ENCODE results near the gene SLC26A2. TPM values are rescaled to one million over a fixed set of nuclear protein-coding genes. Genes with fewer than 3 reads are reported as not detected.

The SLC26A2 gene
- total RNA-seq, 1 experiment from 2014 or later, result 43.9 TPM

GRCh38 chr5:150022681-150023080 is 62.1 kb downstream of the SLC26A2 start:
- no TSS peak for BruUV-seq (replicated peaks)
- ChIA-PET POLR2A (interaction anchor here (0.5 to 0.9 kb wide), 4 partner anchors 17 to 353 kb away, joined by 3 to 9 read pairs (median 4); partner anchors contain the start of gene TIGD6), CTCF (interaction anchor here (0.6 to 0.7 kb wide), 2 partner anchors 78 to 97 kb away, joined by 3 to 7 read pairs; no protein-coding TSS in a partner anchor)
- intact Hi-C loops (cut with micrococcal nuclease; ENCODE audit: unreplicated experiment), result no loop called here
- no peak for DNase-seq
- Mint-ChIP-seq H3K27me3 (ENCODE audit: insufficient read depth, unreplicated experiment) (no peaks in the 10 kb centered on the region), H3K9me3 (ENCODE audit: unreplicated experiment) (no peaks in the 10 kb centered on the region), H3K36me3 (ENCODE audit: insufficient read depth, unreplicated experiment) (peaks cover 92% of the 10 kb centered on the region), H3K4me1 (ENCODE audit: low read depth, unreplicated experiment) (no peaks in the 10 kb centered on the region), H3K27ac (ENCODE audit: unreplicated experiment) (no peak overlapping the region), H3K4me3 (ENCODE audit: unreplicated experiment) (no peak overlapping the region)
- Histone ChIP-seq H3K36me3 (ENCODE audit: control insufficient read depth, insufficient read depth, low read length) (peaks cover 8% of the 10 kb centered on the region), H3K4me3 (ENCODE audit: low read depth, low read length) (no peak overlapping the region), H3K9me3 (no peaks in the 10 kb centered on the region), H3K27me3 (replicated peaks; ENCODE audit: control insufficient read depth, insufficient read depth, low read length) (no peaks in the 10 kb centered on the region), H3K4me1 (peaks cover 19% of the 10 kb centered on the region)
- TF ChIP-seq, protein P1, sequence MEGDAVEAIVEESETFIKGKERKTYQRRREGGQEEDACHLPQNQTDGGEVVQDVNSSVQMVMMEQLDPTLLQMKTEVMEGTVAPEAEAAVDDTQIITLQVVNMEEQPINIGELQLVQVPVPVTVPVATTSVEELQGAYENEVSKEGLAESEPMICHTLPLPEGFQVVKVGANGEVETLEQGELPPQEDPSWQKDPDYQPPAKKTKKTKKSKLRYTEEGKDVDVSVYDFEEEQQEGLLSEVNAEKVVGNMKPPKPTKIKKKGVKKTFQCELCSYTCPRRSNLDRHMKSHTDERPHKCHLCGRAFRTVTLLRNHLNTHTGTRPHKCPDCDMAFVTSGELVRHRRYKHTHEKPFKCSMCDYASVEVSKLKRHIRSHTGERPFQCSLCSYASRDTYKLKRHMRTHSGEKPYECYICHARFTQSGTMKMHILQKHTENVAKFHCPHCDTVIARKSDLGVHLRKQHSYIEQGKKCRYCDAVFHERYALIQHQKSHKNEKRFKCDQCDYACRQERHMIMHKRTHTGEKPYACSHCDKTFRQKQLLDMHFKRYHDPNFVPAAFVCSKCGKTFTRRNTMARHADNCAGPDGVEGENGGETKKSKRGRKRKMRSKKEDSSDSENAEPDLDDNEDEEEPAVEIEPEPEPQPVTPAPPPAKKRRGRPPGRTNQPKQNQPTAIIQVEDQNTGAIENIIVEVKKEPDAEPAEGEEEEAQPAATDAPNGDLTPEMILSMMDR (IDR thresholded peaks at IDR 0.05; ENCODE audit: insufficient read depth in 1 of 2, low read depth in 1 of 2, low read length in 1 of 2, severe bottlenecking in 1 of 2, unreplicated experiment in 1 of 2), result no peak

DNA sequence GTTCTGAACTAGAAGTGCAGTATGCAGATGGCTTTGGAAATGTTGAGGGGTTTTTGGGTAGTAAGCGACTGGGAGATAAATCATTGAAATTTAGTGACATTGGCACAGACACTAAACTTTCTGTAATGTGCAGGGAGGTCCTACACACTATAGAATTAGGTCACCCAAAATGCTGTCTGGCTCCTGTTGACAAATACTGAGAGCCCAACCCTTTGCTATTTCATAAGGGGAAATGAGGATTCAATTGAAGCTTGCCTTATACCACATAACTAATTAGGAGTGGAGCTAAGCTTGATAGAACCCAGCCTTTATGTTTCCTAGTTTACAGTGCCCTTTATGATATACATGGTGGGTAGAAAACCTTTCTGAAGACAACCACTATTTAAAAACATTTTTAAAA is 62.6 kb downstream of the SLC26A2 start:
- H3K27ac Mint-ChIP-seq (ENCODE audit: unreplicated experiment), result no peak overlapping the region
- H3K4me3 Mint-ChIP-seq (ENCODE audit: unreplicated experiment), result no peak overlapping the region
- H3K36me3 ChIP-seq (ENCODE audit: control insufficient read depth, insufficient read depth, low read length), result peaks cover 8% of the 10 kb centered on the region
- peaks cover 92% of the 10 kb centered on the region for H3K36me3 Mint-ChIP-seq (ENCODE audit: insufficient read depth, unreplicated experiment)
- H3K27me3 Mint-ChIP-seq (ENCODE audit: insufficient read depth, unreplicated experiment), result no peaks in the 10 kb centered on the region
- H3K4me1 Mint-ChIP-seq (ENCODE audit: low read depth, unreplicated experiment), result no peaks in the 10 kb centered on the region
- intact Hi-C loops (cut with micrococcal nuclease; ENCODE audit: unreplicated experiment), result no loop called here
- no peak for DNase-seq
- H3K27me3 ChIP-seq (replicated peaks; ENCODE audit: control insufficient read depth, insufficient read depth, low read length), result no peaks in the 10 kb centered on the region
- no peak overlapping the region for H3K4me3 ChIP-seq (ENCODE audit: low read depth, low read length)
- no peaks in the 10 kb centered on the region for H3K9me3 ChIP-seq
- no TSS peak for BruUV-seq (replicated peaks)
- POLR2A ChIA-PET, result interaction anchor here (0.5 to 0.6 kb wide), 2 partner anchors 17 to 353 kb away, joined by 4 read pairs; no protein-coding TSS in a partner anchor
- H3K4me1 ChIP-seq, result peaks cover 19% of the 10 kb centered on the region
- no peaks in the 10 kb centered on the region for H3K9me3 Mint-ChIP-seq (ENCODE audit: unreplicated experiment)
- TF ChIP-seq, protein P1 (IDR thresholded peaks at IDR 0.05; ENCODE audit: insufficient read depth in 1 of 2, low read depth in 1 of 2, low read length in 1 of 2, severe bottlenecking in 1 of 2, unreplicated experiment in 1 of 2), result no peak
- CTCF ChIA-PET, result no interaction called here

DNA sequence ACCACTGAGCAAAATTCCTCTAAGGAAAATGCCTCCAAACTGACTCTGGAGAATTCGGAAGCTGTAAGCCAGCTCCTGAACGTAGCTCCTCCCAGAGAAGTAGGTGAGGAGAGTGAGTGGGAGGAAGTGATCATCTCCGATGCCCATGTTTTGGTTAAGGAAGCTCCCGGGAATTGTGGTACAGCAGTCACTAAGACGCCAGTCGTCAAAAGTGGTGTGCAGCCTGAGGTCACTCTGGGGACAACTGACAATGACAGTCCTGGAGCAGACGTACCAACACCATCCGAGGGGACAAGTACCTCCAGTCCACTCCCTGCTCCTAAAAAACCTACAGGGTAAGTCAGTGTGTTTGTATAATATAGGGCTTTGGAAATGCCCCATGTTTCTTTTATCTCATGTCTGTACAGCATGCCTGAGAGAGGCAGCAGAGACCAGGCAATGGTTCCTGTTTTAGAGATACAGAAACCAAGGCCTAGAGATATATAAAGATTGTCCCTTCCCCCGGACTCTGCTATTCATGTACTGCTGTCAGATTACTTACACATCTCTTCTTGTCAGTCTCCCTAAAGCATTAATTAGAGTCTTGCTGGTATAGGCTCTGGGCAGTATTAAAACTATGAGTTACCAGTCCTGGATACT is 63.9 kb downstream of the SLC26A2 start:
- no peaks in the 10 kb centered on the region for H3K27me3 Mint-ChIP-seq (ENCODE audit: insufficient read depth, unreplicated experiment)
- BruUV-seq (replicated peaks), result no TSS peak
- TF ChIP-seq, protein P1 (IDR thresholded peaks at IDR 0.05; ENCODE audit: insufficient read depth in 1 of 2, low read depth in 1 of 2, low read length in 1 of 2, severe bottlenecking in 1 of 2, unreplicated experiment in 1 of 2), result no peak
- no peaks in the 10 kb centered on the region for H3K4me1 Mint-ChIP-seq (ENCODE audit: low read depth, unreplicated experiment)
- intact Hi-C loops (cut with micrococcal nuclease; ENCODE audit: unreplicated experiment), result no loop called here
- ChIA-PET CTCF (no interaction called here), POLR2A (no interaction called here)
- Histone ChIP-seq H3K36me3 (ENCODE audit: control insufficient read depth, insufficient read depth, low read length) (peaks cover 10% of the 10 kb centered on the region), H3K27me3 (replicated peaks; ENCODE audit: control insufficient read depth, insufficient read depth, low read length) (no peaks in the 10 kb centered on the region), H3K4me1 (peaks cover 19% of the 10 kb centered on the region), H3K9me3 (no peaks in the 10 kb centered on the region), H3K4me3 (ENCODE audit: low read depth, low read length) (no peak overlapping the region)
- H3K36me3 Mint-ChIP-seq (ENCODE audit: insufficient read depth, unreplicated experiment), result peaks cover 91% of the 10 kb centered on the region
- no peak for DNase-seq
- no peaks in the 10 kb centered on the region for H3K9me3 Mint-ChIP-seq (ENCODE audit: unreplicated experiment)
- H3K4me3 Mint-ChIP-seq (ENCODE audit: unreplicated experiment), result no peak overlapping the region
- H3K27ac Mint-ChIP-seq (ENCODE audit: unreplicated experiment), result no peak overlapping the region

All from Caco-2 (cell line).